CD4-positive, alpha-beta T cell treated with Interleukin-4 for 4 hours (primary cell): ENCODE data around the gene PSMB5.
"Not testable (repeated sequence)": the region's sequence is repeated elsewhere in the genome, so short reads cannot be mapped to it uniquely, and the experiment has no call there.

Experiments used
- DNase-seq: peaks from one replicate; pipeline ENCODE4 v3.0.0-alpha.2; 2020

PSMB5 gene

DNA sequence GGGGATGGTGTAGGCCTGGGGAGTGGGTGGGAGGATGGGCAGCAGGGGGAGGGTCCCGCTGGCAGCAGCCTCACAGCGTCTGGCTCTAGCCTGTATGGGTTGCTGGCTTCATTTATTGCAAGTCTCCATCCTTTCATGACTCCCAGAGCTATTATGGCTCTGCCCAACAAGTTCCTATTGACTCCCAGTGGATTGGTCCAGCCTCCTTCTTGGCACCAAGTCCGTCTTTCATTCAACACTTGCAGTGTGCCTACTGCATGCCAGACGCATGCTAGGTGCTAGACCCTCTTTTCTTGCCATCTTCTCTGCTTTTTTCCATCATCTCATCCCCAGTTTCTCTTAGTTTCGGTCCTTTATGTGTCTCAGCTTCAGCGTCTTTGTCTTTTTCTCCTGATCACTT, 8.4 kb upstream of the PSMB5 start:
- no peak for DNase-seq

- DNase-seq: no peak
Measured at GRCh38 chr14:23042162-23042965, 7.7 kb upstream of the PSMB5 start, which contains the start of gene PSMB11. Gene PSMB11, plus strand, starts transcription at chr14:23042212. Its CDS starts 14 bp downstream, at chr14:23042226.

DNA sequence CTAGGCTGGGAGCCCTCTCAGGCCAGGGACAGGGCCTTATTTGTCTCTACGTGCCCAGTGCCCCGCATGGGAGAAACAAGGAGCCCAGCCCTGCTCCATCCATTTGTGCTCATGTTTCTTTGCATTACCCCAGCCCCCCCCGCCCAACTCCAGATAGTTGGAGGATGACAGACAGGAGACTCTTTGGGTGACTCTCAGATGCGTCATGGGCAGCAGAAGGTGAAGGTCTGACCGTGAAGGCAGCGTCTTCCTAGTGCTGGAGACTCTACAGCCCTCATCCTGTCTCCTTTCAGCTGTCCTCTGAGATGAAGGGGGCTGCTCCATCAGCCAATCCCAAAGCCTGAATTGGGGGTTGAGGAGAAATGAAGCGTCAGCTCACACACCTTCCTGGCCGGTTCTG, 7.0 kb upstream of the PSMB5 start:
- DNase-seq: no peak

DNA sequence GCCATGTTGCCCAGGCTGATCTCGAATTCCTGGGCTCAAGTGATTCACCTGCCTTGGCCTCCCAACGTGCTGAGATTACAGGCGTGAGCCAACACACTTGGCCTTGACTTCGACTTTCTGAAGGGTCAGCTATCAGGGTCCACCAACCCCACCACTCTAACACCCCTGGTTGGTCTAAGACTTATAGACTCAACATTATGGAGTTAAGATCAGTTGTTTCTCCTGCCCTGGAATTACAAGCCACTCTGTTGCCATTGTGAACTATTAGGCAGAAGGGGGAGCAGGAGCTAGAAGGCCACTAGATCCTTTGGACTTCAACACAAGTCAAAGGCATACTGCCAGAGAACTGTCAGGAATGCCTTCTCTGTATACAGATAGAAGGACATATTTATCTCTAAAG, 5.4 kb upstream of the PSMB5 start:
- no peak for DNase-seq

- DNase-seq: no peak
Measured at GRCh38 chr14:23035303-23036144, 824 bp upstream of the PSMB5 start.

- no peak for DNase-seq
Measured at GRCh38 chr14:23033801-23034497, 751 bp downstream of the PSMB5 start.

- DNase-seq: no peak
Measured at GRCh38 chr14:23033251-23033727, 1.4 kb downstream of the PSMB5 start.

DNA sequence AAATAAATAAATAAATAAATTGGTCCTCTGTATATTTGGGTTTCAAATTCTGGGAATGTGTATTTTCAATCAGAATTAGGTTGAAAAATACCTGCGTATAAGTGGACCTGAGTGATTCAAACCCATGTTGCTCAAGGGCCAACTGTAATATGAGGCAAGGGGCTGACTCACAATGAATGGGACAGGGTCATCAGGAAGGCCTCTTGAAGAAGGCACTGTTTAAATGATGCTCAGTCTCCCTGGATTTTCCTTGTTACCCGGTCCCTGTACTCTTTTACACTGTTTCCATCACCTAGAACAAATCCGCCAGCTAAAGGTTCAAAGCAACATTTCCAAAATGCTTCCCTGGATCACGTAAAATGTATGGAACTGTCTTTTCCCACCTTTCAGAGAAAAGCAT, 3.8 kb downstream of the PSMB5 start:
- DNase-seq: no peak

DNA sequence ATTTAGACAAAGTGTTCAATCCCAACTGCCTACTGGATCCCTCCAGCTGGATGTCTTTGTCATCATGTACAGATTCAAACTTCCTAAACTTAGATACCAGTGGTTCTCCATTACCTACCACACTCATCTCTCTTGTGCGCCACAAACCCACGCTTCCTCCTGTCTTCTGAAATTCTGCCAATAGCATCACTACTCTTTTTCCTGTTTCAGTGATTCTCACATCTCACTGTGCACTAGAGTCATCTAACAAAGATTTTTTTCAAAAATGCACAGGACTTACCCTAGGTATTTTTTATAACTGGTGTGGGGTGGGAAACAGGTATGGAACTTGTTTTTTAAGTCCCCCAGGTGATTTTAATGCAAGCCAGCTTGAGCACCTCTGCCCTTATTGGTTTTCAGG, 5.9 kb downstream of the PSMB5 start:
- peak; percentile 21 for DNase-seq

- DNase-seq: no peak
Measured at GRCh38 chr14:23025151-23025814, 9.4 kb downstream of the PSMB5 start.

DNA sequence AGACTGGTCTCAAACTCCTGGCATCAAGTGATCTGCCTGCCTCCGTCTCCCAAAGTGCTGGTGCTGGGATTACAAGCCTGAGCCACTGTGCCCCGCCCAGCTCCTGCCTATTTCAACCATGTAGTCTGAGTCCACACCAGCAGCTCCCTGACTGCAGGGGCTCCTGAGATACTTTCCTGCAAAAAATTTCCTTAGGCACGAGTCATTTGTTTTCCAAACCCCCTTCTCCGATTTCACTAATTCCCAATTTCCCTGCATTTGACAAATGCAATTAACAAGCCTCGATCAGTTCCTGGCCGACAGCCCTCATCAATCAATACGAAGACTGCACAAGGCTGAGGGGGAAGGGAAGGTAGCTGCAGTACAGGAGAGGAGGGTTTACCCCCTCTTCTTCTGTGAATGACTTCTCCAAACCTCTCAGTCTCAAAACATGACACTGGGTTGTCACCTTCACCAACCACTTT, 10.1 kb downstream of the PSMB5 start:
- DNase-seq: no peak

GRCh38 chr14:23023795-23024152, 10.9 kb downstream of the PSMB5 start:
- DNase-seq: no peak

- no peak for DNase-seq
Measured at GRCh38 chr14:23023022-23023794, 11.5 kb downstream of the PSMB5 start.

DNA sequence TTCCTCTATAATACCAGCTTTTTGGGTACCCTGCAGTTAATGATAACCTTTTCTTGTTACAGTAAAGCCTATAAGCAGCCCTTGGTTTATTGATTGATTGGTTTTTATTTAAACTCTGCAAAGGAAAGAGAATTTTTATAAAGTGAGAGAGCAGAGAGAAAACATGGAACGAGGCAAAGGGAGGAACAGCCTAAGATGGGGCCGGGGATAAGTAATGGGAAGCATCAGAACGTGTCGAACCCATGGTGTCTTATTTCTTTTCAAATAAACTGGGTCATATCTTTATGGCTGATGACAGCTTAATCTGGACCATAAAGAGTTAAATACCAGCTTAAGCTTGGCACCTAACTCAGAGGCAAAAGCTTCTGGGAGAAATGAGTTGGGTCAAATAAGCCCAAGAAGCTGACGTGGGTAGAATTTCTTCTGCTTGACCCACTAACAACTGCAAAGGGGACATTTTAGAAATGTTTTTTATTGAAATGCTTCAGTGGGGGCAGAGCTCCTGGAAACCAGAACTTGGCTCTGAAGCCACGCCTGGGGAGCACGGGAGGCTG, 12.7 kb downstream of the PSMB5 start:
- no peak for DNase-seq

- DNase-seq: no peak
Measured at GRCh38 chr14:23021434-23021833, 13.3 kb downstream of the PSMB5 start.

DNA sequence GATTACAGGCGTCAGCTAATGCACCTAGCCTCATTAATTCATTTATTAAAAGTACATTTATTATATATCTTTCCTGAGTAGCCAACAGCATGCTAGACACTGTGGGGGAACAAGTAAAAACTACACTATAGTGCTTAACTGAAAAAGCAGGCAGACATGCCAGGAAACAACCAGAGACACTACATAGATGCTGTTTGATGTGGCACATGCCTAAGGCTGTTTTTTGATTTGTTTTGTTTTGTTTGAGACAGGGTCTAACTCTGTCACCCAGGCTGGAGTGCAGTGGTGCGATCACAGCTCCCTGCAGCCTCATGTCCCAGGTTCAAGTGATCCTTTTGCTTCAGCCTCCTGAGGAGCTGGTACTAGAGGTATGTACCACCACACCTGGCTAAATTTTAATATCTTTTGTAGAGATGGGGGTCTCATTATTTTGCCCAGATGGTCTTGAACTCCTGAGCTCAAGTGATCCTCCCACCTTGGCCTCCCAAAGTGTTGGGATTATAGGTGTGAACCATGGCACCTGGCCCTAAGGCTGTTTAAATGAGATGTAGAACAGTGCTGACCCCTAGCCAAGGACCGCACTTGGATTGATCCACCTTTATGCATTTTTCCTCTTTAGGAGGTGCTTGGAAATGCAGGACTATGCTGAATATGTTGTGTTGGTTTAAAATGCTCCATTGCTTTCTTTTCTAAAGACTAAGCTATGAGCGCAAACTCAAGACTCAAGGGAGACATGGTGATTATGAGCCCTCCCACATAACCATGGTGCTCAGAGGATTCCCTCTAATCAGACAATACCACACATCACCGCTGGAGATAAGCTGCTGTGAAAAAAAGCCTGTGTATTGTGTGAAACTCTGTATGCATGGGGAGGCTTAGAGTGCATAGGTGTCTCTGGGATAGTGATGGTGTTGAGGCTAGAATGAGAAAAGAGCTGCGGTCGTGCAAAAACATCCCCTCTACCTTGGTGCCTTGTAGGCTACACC, 14.3 kb downstream of the PSMB5 start:
- DNase-seq: no peak

GRCh38 chr14:23018107-23018506, 16.6 kb downstream of the PSMB5 start:
- DNase-seq: no peak

DNA sequence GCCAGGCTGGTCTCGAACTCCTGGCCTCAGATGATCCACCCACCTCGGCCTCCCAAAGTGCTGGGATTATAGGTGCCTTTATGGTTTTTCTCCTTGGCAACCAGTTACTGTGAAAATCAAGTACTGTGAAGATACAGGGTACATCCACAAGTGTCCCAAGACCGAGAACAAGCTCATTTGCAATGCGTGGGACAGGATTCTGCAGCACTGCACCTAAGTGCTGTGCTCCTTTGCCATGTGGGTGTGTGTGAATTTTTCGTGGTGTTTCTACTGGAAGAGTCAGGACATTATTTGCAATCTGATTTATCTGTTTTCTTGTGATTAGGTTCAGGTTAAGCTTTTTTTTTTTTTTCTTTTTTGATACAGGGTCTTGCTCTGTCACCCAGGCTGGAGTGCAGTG, 17.6 kb downstream of the PSMB5 start:
- no peak for DNase-seq

GRCh38 chr14:23015618-23016017, 19.1 kb downstream of the PSMB5 start:
- DNase-seq: no peak

GRCh38 chr14:23013749-23014054, 21.0 kb downstream of the PSMB5 start:
- not testable (repeated sequence) for DNase-seq
